WTC11 (cell line): ENCODE data around the gene FTL. TPM values are rescaled to one million over a fixed set of nuclear protein-coding genes. Genes with fewer than 3 reads are reported as not detected.
A peak's percentile ranks its signal among the peaks of the same experiment; 100 is the strongest.

Experiments
- ATAC-seq: fragments of 200-7000 bp; cut with Tn5 transposase; 2 replicates; pipeline ENCODE4 v1.10.0; 2021; ENCODE audit warnings: mild to moderate bottlenecking, moderate library complexity
- CTCF ChIA-PET: fragments of 300-600 bp; sonication (Branson Sonifier 250); formaldehyde crosslinking; loops from one replicate; lab custom pipeline; 2021; ENCODE audit warnings: antibody characterized with exemption; lab: Charles Lee
- POLR2A ChIA-PET: fragments of 350-600 bp; sonication (Branson Sonifier 250); formaldehyde crosslinking; loops from one replicate; lab custom pipeline; 2021; ENCODE audit warnings: antibody characterized with exemption; lab: Charles Lee
- DNase-seq: peaks from one replicate; pipeline ENCODE4 v3.0.0; 2021; ENCODE audit warnings: low spot score
- H3K27ac Mint-ChIP-seq: 2 replicates; pipeline ENCODE4 v1.8.0; 2021; ENCODE audit warnings: mixed read lengths
- H3K27me3 Mint-ChIP-seq: 2 replicates; pipeline ENCODE4 v1.8.0; 2021; ENCODE audit warnings: low read depth, mild to moderate bottlenecking, moderate library complexity, mixed read lengths
- H3K36me3 Mint-ChIP-seq: 2 replicates; pipeline ENCODE4 v1.8.0; 2021; ENCODE audit warnings: mixed read lengths
- H3K4me1 Mint-ChIP-seq: 2 replicates; pipeline ENCODE4 v1.8.0; 2022; ENCODE audit warnings: mixed read lengths
- H3K4me3 Mint-ChIP-seq: 2 replicates; pipeline ENCODE4 v1.8.0; 2021; ENCODE audit warnings: mild to moderate bottlenecking, moderate library complexity, mixed read lengths
- H3K9me3 Mint-ChIP-seq: 2 replicates; pipeline ENCODE4 v1.8.0; 2021; ENCODE audit warnings: mixed read lengths
- AR ChIP-seq: fragments of 250-450 bp; sonication (Bioruptor Pico); IDR thresholded peaks from 2 replicates; pipeline ENCODE4 v1.9.0; 2021; ENCODE audit warnings: mild to moderate bottlenecking
- ELF4 ChIP-seq: sonication (generic); formaldehyde crosslinking; IDR thresholded peaks from 2 replicates; pipeline ENCODE4 v1.8.1; 2022; ENCODE audit warnings: low read depth, mild to moderate bottlenecking, moderate library complexity, missing genetic modification reagents
- EMX1 ChIP-seq: fragments of 250-450 bp; sonication (Bioruptor Pico); IDR thresholded peaks from 2 replicates; pipeline ENCODE4 v1.8.0; 2021; ENCODE audit warnings: mild to moderate bottlenecking
- FOXJ3 ChIP-seq: sonication (generic); formaldehyde crosslinking; IDR thresholded peaks from 2 replicates; pipeline ENCODE4 v1.9.0; 2021; ENCODE audit warnings: missing genetic modification reagents, mild to moderate bottlenecking, borderline replicate concordance
- GTF2I ChIP-seq: fragments of 250-450 bp; sonication (Bioruptor Pico); conservative IDR thresholded peaks from 2 replicates; pipeline ENCODE4 v1.4.0; 2021; ENCODE audit warnings: mild to moderate bottlenecking
- IRF2 ChIP-seq: sonication (generic); formaldehyde crosslinking; IDR thresholded peaks from 2 replicates; pipeline ENCODE4 v1.8.0; 2022; ENCODE audit warnings: low read depth, missing genetic modification reagents, borderline replicate concordance
- JUN ChIP-seq: sonication (generic); formaldehyde crosslinking; IDR thresholded peaks from 2 replicates; pipeline ENCODE4 v1.8.0; 2023; ENCODE audit warnings: mild to moderate bottlenecking, missing genetic modification reagents
- KAT7 ChIP-seq: sonication (generic); formaldehyde crosslinking; IDR thresholded peaks from 2 replicates; pipeline ENCODE4 v1.8.1; 2023; ENCODE audit warnings: missing genetic modification reagents, mild to moderate bottlenecking, borderline replicate concordance
- NFATC4 ChIP-seq: fragments of 250-450 bp; sonication (Bioruptor Pico); IDR thresholded peaks from 2 replicates; pipeline ENCODE4 v1.9.0; 2021; ENCODE audit warnings: mild to moderate bottlenecking
- NFE2L1 ChIP-seq: sonication (generic); formaldehyde crosslinking; IDR thresholded peaks from 2 replicates; pipeline ENCODE4 v1.8.1; 2023; ENCODE audit warnings: missing genetic modification reagents
- NR3C1 ChIP-seq: sonication (generic); formaldehyde crosslinking; conservative IDR thresholded peaks from 2 replicates; pipeline ENCODE4 v1.8.1; 2023; ENCODE audit warnings: low read depth, mild to moderate bottlenecking, missing genetic modification reagents
- OVOL2 ChIP-seq: fragments of 250-450 bp; sonication (Bioruptor Pico); IDR thresholded peaks from 2 replicates; pipeline ENCODE4 v1.9.0; 2021; ENCODE audit warnings: mild to moderate bottlenecking, borderline replicate concordance
- PRRX2 ChIP-seq: fragments of 250-450 bp; sonication (Bioruptor Pico); IDR thresholded peaks from 2 replicates; pipeline ENCODE4 v1.8.0; 2021; ENCODE audit warnings: mild to moderate bottlenecking
- SMAD3 ChIP-seq: sonication (generic); formaldehyde crosslinking; IDR thresholded peaks from 2 replicates; pipeline ENCODE4 v1.8.0; 2022; ENCODE audit warnings: missing genetic modification reagents, mild to moderate bottlenecking, borderline replicate concordance
- TP53 ChIP-seq: sonication (generic); formaldehyde crosslinking; IDR thresholded peaks from 2 replicates; pipeline ENCODE4 v1.8.1; 2023; ENCODE audit warnings: mild to moderate bottlenecking, missing genetic modification reagents
- ZNF263 ChIP-seq: sonication (generic); formaldehyde crosslinking; IDR thresholded peaks from 2 replicates; pipeline ENCODE4 v1.8.1; 2022; ENCODE audit warnings: low read depth, mild to moderate bottlenecking, moderate library complexity, missing genetic modification reagents
- ZNF317 ChIP-seq: sonication (generic); formaldehyde crosslinking; IDR thresholded peaks from 2 replicates; pipeline ENCODE4 v1.8.1; 2023; ENCODE audit warnings: low read depth, mild to moderate bottlenecking, moderate library complexity, missing genetic modification reagents, borderline replicate concordance
- ZNF423 ChIP-seq: fragments of 250-450 bp; sonication (Bioruptor Pico); IDR thresholded peaks from 2 replicates; pipeline ENCODE4 v2.1.2; 2022; ENCODE audit warnings: mild to moderate bottlenecking, moderate library complexity
- total RNA-seq: library from RNA; stranded (reverse); gene quantifications from 3 replicates; pipeline ENCODE4 v1.2.3, GENCODE V29; 2021
- TF ChIP-seq, protein P1 (sequence below): fragments of 250-450 bp; sonication (Bioruptor Pico); IDR thresholded peaks from 2 replicates; pipeline ENCODE4 v1.9.0; 2021; ENCODE audit warnings: moderate library complexity, mild to moderate bottlenecking, inconsistent platforms, borderline replicate concordance
- TF ChIP-seq, protein P2 (sequence below): sonication (generic); formaldehyde crosslinking; IDR thresholded peaks from 2 replicates; pipeline ENCODE4 v1.8.0; 2022; ENCODE audit warnings: mild to moderate bottlenecking, missing genetic modification reagents
- TF ChIP-seq, protein P3 (sequence below): fragments of 250-450 bp; sonication (Bioruptor Pico); IDR thresholded peaks from 2 replicates; pipeline ENCODE4 v1.9.0; 2021; ENCODE audit warnings: mild to moderate bottlenecking

Gene FTL
- total RNA-seq, 1 experiment from 2014 or later = 1,061 TPM

- TF ChIP-seq NFATC4 (0 out of 2 replicates have a peak, but pooled peaks have one; percentile 8), ZNF263 (CRISPR knock-in tag) (no peak), SMAD3 (CRISPR knock-in tag) (no peak), TP53 (CRISPR knock-in tag) (no peak), ZNF423 (CRISPR knock-in tag) (no peak), NR3C1 (CRISPR knock-in tag) (no peak), PRRX2 (CRISPR knock-in tag) (peak; percentile 74; the same call in 1 of the 2 replicates), JUN (CRISPR knock-in tag) (peak; percentile 44; the same call in 1 of the 2 replicates), ELF4 (CRISPR knock-in tag) (no peak), OVOL2 (CRISPR knock-in tag) (no peak), EMX1 (CRISPR knock-in tag) (no peak), KAT7 (no peak)
- TF ChIP-seq, protein P1, sequence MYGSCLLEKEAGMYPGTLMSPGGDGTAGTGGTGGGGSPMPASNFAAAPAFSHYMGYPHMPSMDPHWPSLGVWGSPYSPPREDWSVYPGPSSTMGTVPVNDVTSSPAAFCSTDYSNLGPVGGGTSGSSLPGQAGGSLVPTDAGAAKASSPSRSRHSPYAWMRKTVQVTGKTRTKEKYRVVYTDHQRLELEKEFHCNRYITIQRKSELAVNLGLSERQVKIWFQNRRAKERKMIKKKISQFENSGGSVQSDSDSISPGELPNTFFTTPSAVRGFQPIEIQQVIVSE = no peak
- TF ChIP-seq, protein P2, sequence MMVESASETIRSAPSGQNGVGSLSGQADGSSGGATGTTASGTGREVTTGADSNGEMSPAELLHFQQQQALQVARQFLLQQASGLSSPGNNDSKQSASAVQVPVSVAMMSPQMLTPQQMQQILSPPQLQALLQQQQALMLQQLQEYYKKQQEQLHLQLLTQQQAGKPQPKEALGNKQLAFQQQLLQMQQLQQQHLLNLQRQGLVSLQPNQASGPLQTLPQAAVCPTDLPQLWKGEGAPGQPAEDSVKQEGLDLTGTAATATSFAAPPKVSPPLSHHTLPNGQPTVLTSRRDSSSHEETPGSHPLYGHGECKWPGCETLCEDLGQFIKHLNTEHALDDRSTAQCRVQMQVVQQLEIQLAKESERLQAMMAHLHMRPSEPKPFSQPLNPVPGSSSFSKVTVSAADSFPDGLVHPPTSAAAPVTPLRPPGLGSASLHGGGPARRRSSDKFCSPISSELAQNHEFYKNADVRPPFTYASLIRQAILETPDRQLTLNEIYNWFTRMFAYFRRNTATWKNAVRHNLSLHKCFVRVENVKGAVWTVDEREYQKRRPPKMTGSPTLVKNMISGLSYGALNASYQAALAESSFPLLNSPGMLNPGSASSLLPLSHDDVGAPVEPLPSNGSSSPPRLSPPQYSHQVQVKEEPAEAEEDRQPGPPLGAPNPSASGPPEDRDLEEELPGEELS (CRISPR knock-in tag) = no peak
- TF ChIP-seq, all 79 proteins: peak for 15
Observed at GRCh38 chr19:48965806-48966540, 864 bp downstream of the FTL start (continued).

DNA sequence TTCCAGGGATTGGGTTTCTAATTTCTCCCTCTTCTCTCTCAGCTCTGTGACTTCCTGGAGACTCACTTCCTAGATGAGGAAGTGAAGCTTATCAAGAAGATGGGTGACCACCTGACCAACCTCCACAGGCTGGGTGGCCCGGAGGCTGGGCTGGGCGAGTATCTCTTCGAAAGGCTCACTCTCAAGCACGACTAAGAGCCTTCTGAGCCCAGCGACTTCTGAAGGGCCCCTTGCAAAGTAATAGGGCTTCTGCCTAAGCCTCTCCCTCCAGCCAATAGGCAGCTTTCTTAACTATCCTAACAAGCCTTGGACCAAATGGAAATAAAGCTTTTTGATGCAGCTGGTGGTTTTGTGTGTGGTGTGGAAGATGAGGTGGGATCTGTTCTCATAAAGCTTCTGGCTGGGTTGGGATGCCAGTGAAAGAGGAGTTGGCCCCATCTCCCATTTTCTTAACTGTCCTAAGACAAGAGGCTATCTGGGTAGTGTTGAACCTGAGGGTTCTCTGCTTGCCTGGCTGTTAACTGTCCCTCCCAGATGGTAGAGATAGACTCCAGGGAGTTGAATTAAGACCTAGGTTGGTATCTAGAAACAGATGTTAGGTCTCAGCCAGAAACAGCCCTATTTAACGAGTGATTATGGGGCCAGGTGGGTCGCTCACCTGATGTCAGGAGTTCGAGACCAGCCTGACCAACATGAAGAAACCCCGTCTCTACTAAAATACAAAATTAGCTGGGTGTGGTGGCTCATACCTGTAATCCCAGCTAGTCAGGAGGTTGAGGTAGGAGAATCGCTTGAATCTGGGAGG lies 1.6 kb downstream of the FTL start:
- Mint-ChIP-seq H3K27ac (no peak overlapping the region), H3K9me3 (peaks cover 4% of the 10 kb centered on the region), H3K4me1 (peaks cover 39% of the 10 kb centered on the region), H3K4me3 (peak overlapping the region; percentile 99), H3K27me3 (no peaks in the 10 kb centered on the region), H3K36me3 (peaks cover 45% of the 10 kb centered on the region)
- ChIA-PET POLR2A (interaction anchor here (1.3 to 1.5 kb wide), 2 partner anchors 12 to 27 kb away, joined by 3 to 4 read pairs; partner anchors contain the start of genes BAX and RUVBL2), CTCF (interaction anchor here (0.5 to 2.6 kb wide), 6 partner anchors 9 to 236 kb away, joined by 3 to 13 read pairs (median 6); partner anchors contain the start of genes GYS1 and RUVBL2)
- DNase-seq = no peak
- TF ChIP-seq FOXJ3 (CRISPR knock-in tag) (no peak), ZNF317 (CRISPR knock-in tag) (no peak), NFE2L1 (CRISPR knock-in tag) (no peak), EMX1 (CRISPR knock-in tag) (0 out of 2 replicates have a peak, but pooled peaks have one; percentile 7), AR (CRISPR knock-in tag) (0 out of 2 replicates have a peak, but pooled peaks have one; percentile 41), GTF2I (CRISPR knock-in tag) (no peak), IRF2 (CRISPR knock-in tag) (no peak)
- TF ChIP-seq, protein P3, sequence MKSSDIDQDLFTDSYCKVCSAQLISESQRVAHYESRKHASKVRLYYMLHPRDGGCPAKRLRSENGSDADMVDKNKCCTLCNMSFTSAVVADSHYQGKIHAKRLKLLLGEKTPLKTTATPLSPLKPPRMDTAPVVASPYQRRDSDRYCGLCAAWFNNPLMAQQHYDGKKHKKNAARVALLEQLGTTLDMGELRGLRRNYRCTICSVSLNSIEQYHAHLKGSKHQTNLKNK (CRISPR knock-in tag) = peak; percentile 60; the same call in 1 of the 2 replicates
- no peak for ATAC-seq
